ENCODE results near the gene TPD52L1.

Gene TPD52L1

DNA sequence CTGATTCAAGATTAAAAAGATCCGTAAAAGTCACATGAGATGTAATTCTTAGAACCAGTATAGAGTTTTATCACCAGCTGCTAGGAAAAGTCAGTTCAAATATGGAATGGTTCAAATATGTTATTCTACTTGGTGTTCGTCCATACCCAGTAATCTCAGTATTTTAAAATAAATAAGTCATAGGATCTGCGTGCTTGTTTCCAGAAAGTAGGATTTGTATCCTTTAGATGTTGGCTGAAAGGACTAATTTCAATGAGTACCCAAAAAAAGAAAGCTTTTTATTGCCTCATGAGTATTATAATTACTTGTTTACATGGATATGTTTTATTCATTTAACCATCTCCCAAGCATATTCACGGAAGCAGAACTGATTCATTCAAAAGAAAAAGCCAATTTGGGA, 12.2 kb downstream of the TPD52L1 start:
- FAIRE-seq: no peak

DNA sequence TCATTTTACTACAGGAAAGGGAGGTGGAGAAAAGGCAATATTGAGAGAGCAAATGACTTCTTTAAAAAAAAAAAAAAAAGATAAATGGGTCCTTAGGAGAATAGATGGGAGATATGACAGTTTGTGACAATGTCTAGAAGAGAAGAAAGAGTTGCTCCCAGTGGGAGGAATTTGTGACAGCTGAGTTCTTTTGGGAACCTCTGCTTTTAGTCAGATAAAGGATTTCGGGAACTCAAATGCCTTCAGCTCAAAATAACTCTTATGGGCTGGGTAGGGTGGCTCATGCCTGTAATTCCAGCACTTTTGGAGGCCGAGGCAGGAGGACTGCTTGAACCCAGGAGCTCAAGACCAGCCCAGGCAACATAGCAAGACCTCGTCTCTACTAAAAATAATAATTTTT, 13.1 kb downstream of the TPD52L1 start:
- DNase-seq (ENCODE audit: insufficient read length, low spot score) (no peak), FAIRE-seq (no peak)
- TF ChIP-seq, protein P1, sequence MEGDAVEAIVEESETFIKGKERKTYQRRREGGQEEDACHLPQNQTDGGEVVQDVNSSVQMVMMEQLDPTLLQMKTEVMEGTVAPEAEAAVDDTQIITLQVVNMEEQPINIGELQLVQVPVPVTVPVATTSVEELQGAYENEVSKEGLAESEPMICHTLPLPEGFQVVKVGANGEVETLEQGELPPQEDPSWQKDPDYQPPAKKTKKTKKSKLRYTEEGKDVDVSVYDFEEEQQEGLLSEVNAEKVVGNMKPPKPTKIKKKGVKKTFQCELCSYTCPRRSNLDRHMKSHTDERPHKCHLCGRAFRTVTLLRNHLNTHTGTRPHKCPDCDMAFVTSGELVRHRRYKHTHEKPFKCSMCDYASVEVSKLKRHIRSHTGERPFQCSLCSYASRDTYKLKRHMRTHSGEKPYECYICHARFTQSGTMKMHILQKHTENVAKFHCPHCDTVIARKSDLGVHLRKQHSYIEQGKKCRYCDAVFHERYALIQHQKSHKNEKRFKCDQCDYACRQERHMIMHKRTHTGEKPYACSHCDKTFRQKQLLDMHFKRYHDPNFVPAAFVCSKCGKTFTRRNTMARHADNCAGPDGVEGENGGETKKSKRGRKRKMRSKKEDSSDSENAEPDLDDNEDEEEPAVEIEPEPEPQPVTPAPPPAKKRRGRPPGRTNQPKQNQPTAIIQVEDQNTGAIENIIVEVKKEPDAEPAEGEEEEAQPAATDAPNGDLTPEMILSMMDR (IDR thresholded peaks at IDR 0.05; ENCODE audit: insufficient read depth, missing control alignments): no peak

More for the DNA sequence above, 12.2 kb downstream of the TPD52L1 start:
- DNase-seq (ENCODE audit: insufficient read length, low spot score): no peak
- TF ChIP-seq, protein P1 (IDR thresholded peaks at IDR 0.05; ENCODE audit: insufficient read depth, missing control alignments): no peak

DNA sequence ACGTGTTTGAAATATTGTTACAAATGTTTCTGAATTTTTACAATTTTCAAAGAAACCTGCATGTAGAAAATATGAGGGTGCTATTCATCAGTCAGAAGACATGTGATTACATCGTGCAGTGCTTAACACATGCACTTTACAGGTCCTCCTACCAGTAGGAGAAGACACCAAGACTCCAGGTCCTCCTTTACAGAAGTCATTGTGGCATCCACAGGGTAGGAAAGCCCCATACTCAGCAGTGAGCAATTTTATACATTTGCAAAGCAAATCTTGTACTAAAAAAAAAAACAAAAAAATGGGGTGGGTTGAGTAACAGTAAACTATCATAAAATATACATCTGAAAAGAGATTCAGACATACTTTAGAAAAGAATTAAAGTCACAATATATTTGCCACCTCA, 14.0 kb downstream of the TPD52L1 start:
- FAIRE-seq: no peak
- TF ChIP-seq, protein P1 (IDR thresholded peaks at IDR 0.05; ENCODE audit: insufficient read depth, missing control alignments): no peak
- no peak for DNase-seq (ENCODE audit: insufficient read length, low spot score)

DNA sequence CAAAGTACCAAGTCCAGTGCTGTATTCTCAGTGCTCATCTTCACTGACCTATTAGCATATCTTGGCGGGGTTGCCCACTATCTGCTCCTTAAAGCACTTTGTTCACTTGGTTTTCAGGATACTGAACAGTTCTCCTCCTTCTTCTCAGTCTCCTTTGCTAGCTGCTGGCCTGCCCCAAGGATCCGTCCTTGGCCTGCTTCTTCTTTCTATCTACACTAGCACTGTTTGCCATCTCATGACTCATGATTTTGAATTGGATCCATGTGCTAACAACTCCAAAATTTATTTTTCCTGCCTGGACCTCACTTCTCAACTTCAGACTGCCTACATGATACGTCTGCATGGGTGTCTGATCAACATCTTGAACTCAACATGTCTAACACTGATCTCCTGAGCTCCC, 15.5 kb downstream of the TPD52L1 start:
- TF ChIP-seq, protein P1 (IDR thresholded peaks at IDR 0.05; ENCODE audit: insufficient read depth, missing control alignments): no peak
- FAIRE-seq (no peak), DNase-seq (ENCODE audit: insufficient read length, low spot score) (no peak)

DNA sequence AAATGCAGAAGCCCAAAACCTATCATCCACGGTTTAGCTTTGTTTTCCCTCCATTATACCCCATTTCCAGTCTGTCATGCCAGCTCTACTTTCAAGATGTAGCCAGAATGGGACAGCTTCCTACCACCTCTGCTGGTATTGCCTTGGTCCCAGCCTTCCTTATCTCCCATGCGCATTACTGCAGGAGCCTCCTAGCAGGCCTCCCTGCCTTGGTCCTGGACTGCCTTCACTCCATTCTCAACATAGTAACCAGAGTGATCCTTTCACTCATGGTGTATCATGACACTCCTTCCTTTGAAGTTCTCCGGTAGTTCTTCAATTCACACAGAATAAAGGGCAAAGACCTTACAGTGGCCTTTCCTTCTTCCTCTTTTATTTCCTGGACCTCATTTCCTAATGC, 15.9 kb downstream of the TPD52L1 start:
- TF ChIP-seq, protein P1 (IDR thresholded peaks at IDR 0.05; ENCODE audit: insufficient read depth, missing control alignments): no peak
- no peak for FAIRE-seq
- DNase-seq (ENCODE audit: insufficient read length, low spot score): no peak

DNA sequence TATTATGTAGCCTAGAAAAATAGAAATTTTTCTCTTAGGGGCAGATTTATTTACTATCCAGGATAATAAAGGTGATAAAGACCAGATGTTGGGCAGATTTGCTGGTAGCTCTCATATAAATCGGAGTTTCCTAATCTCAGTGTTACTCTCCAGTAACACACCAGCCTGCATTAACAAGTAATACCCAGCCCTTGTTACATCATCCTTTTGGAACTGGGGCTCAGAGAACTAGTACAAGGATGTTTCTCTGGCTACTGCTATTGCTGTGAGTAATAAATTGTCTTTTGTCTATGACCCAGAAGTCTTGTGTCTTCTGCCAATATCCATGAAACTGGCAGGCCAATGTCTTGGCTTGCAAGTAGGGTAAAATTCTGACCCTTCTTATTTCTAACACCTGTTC, 16.8 kb downstream of the TPD52L1 start:
- TF ChIP-seq, protein P1 (IDR thresholded peaks at IDR 0.05; ENCODE audit: insufficient read depth, missing control alignments): no peak
- FAIRE-seq (no peak), DNase-seq (ENCODE audit: insufficient read length, low spot score) (no peak)

DNA sequence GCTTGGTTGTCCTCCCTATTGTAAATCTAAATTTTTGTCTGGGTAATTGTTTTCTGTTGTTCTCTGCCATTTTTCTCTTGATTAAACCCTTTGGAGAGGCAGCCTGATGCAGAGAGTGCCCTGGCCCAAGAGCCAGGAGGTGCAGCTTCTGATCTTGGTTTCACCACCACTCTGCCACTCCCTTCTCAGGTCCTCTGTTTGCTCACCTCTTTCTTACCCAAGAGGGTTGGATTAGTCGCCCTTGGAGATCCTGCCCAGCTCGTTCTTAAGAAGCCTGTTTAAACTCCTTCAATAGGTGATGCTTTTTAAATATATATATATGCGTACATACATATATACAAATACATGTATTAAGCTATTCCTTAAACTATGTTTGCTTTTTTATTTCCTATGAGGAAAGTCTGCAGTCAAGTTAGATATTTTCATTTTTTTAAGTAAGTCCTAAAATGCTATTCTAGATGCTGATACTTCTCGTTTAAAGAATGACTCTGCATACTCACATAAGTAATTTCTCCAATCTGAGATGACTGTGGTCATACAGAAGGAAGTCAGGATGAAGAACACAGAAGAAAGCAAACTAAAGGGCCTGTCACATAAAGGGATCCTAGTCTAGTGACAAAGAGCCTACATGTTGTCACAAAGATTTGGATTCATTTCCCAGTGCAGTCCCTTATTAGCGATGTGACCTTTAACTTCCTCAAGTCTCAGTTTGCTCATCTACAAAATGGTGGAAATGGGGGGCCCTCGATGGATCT, 19.9 kb downstream of the TPD52L1 start:
- FAIRE-seq: no peak
- TF ChIP-seq, protein P1 (IDR thresholded peaks at IDR 0.05; ENCODE audit: insufficient read depth, missing control alignments): no peak
- no peak for DNase-seq (ENCODE audit: insufficient read length, low spot score)
